ENCODE results near the gene TBL1X.

DNA sequence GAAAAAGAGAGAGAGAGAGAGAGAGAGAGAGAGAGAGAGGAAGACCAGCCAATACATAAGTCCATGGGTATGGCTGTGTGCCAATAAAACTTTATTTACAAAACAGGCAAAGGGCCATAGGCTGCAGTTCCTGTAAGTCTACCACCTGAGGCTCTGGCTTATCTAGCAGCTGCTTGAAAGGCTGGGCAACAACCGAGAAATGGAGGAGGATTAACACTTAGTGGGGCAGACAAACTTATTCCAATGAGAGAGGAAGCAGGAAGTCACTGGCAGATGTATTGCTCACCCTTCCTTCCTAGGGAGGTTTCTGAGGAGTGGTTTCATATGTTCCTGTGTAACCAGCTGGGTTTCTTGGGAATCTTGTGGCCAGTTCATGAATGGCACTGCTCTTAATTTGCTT, 305.5 kb downstream of the TBL1X start:
- TF ChIP-seq, protein P1, sequence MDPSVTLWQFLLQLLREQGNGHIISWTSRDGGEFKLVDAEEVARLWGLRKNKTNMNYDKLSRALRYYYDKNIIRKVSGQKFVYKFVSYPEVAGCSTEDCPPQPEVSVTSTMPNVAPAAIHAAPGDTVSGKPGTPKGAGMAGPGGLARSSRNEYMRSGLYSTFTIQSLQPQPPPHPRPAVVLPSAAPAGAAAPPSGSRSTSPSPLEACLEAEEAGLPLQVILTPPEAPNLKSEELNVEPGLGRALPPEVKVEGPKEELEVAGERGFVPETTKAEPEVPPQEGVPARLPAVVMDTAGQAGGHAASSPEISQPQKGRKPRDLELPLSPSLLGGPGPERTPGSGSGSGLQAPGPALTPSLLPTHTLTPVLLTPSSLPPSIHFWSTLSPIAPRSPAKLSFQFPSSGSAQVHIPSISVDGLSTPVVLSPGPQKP (IDR thresholded peaks at IDR 0.05; ENCODE audit: borderline replicate concordance, low read depth, low read length) = no peak
- TF ChIP-seq, protein P2, sequence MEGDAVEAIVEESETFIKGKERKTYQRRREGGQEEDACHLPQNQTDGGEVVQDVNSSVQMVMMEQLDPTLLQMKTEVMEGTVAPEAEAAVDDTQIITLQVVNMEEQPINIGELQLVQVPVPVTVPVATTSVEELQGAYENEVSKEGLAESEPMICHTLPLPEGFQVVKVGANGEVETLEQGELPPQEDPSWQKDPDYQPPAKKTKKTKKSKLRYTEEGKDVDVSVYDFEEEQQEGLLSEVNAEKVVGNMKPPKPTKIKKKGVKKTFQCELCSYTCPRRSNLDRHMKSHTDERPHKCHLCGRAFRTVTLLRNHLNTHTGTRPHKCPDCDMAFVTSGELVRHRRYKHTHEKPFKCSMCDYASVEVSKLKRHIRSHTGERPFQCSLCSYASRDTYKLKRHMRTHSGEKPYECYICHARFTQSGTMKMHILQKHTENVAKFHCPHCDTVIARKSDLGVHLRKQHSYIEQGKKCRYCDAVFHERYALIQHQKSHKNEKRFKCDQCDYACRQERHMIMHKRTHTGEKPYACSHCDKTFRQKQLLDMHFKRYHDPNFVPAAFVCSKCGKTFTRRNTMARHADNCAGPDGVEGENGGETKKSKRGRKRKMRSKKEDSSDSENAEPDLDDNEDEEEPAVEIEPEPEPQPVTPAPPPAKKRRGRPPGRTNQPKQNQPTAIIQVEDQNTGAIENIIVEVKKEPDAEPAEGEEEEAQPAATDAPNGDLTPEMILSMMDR (conservative IDR thresholded peaks at IDR 0.05; ENCODE audit: low read depth, low read length) = no peak
- TF ChIP-seq RFX5 (IDR thresholded peaks at IDR 0.05; ENCODE audit: low read depth, low read length) (no peak), POLR2A (IDR thresholded peaks at IDR 0.05; ENCODE audit: low read depth, low read length) (no peak), MXI1 (IDR thresholded peaks at IDR 0.05; ENCODE audit: borderline replicate concordance, low read depth, low read length) (no peak), MAZ (IDR thresholded peaks at IDR 0.05; ENCODE audit: borderline replicate concordance, low read depth, low read length) (no peak)
- TF ChIP-seq, protein P3, sequence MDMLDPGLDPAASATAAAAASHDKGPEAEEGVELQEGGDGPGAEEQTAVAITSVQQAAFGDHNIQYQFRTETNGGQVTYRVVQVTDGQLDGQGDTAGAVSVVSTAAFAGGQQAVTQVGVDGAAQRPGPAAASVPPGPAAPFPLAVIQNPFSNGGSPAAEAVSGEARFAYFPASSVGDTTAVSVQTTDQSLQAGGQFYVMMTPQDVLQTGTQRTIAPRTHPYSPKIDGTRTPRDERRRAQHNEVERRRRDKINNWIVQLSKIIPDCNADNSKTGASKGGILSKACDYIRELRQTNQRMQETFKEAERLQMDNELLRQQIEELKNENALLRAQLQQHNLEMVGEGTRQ (IDR thresholded peaks at IDR 0.05; ENCODE audit: low read depth, low read length) = no peak

All from IMR-90 (cell line).